Ishikawa (cell line): ENCODE measurements around the gene SEPTIN5.

Source experiments
- CEBPB ChIP-seq: IDR thresholded peaks from 2 replicates; pipeline ENCODE4 v1.6.1; 2012
- CREB1 ChIP-seq: IDR thresholded peaks from 2 replicates; pipeline ENCODE4 v1.6.1; 2012; ENCODE audit warnings: low read depth
- EGR1 ChIP-seq: IDR thresholded peaks from 2 replicates; pipeline ENCODE4 v1.6.1; 2012
- EP300 ChIP-seq: IDR thresholded peaks from 2 replicates; pipeline ENCODE4 v1.6.1; 2012; ENCODE audit warnings: borderline replicate concordance
- FOXM1 ChIP-seq: IDR thresholded peaks from 2 replicates; pipeline ENCODE4 v1.6.1; 2012; ENCODE audit warnings: low read depth, borderline replicate concordance
- MAX ChIP-seq: IDR thresholded peaks from 2 replicates; pipeline ENCODE4 v1.6.1; 2012
- NFIC ChIP-seq: IDR thresholded peaks from 2 replicates; pipeline ENCODE4 v1.6.1; 2012
- RAD21 ChIP-seq: IDR thresholded peaks from 2 replicates; pipeline ENCODE4 v1.6.1; 2012; ENCODE audit warnings: low read depth
- TAF1 ChIP-seq: IDR thresholded peaks from 2 replicates; pipeline ENCODE4 v1.6.1; 2012; ENCODE audit warnings: low read depth, mild to moderate bottlenecking
- TCF12 ChIP-seq: IDR thresholded peaks from 2 replicates; pipeline ENCODE4 v1.6.1; 2012; ENCODE audit warnings: low read depth
- TEAD4 ChIP-seq: IDR thresholded peaks from 2 replicates; pipeline ENCODE4 v1.6.1; 2012
- USF1 ChIP-seq: IDR thresholded peaks from 2 replicates; pipeline ENCODE4 v1.6.1; 2012
- YY1 ChIP-seq: IDR thresholded peaks from 2 replicates; pipeline ENCODE4 v1.6.1; 2012; ENCODE audit warnings: low read depth
- TF ChIP-seq, protein P1 (sequence below): IDR thresholded peaks from 2 replicates; pipeline ENCODE4 v1.6.1; 2012; ENCODE audit warnings: low read depth, mild to moderate bottlenecking

GRCh38 chr22:19709063-19709769 is 5.1 kb upstream of the SEPTIN5 start:
- TF ChIP-seq USF1: no peak
- no peak for TF ChIP-seq YY1
- TF ChIP-seq NFIC: no peak
- no peak for TF ChIP-seq TAF1
- no peak for TF ChIP-seq EP300
- no peak for TF ChIP-seq TEAD4
- TF ChIP-seq CREB1: no peak
- TF ChIP-seq CEBPB: no peak
- no peak for TF ChIP-seq RAD21
- TF ChIP-seq, protein P1, sequence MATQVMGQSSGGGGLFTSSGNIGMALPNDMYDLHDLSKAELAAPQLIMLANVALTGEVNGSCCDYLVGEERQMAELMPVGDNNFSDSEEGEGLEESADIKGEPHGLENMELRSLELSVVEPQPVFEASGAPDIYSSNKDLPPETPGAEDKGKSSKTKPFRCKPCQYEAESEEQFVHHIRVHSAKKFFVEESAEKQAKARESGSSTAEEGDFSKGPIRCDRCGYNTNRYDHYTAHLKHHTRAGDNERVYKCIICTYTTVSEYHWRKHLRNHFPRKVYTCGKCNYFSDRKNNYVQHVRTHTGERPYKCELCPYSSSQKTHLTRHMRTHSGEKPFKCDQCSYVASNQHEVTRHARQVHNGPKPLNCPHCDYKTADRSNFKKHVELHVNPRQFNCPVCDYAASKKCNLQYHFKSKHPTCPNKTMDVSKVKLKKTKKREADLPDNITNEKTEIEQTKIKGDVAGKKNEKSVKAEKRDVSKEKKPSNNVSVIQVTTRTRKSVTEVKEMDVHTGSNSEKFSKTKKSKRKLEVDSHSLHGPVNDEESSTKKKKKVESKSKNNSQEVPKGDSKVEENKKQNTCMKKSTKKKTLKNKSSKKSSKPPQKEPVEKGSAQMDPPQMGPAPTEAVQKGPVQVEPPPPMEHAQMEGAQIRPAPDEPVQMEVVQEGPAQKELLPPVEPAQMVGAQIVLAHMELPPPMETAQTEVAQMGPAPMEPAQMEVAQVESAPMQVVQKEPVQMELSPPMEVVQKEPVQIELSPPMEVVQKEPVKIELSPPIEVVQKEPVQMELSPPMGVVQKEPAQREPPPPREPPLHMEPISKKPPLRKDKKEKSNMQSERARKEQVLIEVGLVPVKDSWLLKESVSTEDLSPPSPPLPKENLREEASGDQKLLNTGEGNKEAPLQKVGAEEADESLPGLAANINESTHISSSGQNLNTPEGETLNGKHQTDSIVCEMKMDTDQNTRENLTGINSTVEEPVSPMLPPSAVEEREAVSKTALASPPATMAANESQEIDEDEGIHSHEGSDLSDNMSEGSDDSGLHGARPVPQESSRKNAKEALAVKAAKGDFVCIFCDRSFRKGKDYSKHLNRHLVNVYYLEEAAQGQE: no peak
- no peak for TF ChIP-seq MAX
- TF ChIP-seq FOXM1: no peak
- no peak for TF ChIP-seq EGR1
- TF ChIP-seq TCF12: no peak
